Progenitor cell of endocrine pancreas (in vitro differentiated cells): Measurements from ENCODE around the gene GRIN2B. TPM values are rescaled to one million over a fixed set of nuclear protein-coding genes. Genes with fewer than 3 reads are reported as not detected.

Source experiments
- DNase-seq: peaks from one replicate; pipeline ENCODE4 v3.0.0; 2021; ENCODE audit warnings: low spot score; ENCODE audit not compliant: unreplicated experiment
- H3K27ac Mint-ChIP-seq: 2 replicates; pipeline ENCODE4 v1.8.0; 2021; ENCODE audit warnings: mild to moderate bottlenecking, moderate library complexity, mixed read lengths
- H3K27me3 Mint-ChIP-seq: 2 replicates; pipeline ENCODE4 v1.8.0; 2021; ENCODE audit warnings: mixed read lengths
- H3K36me3 Mint-ChIP-seq: 2 replicates; pipeline ENCODE4 v1.8.0; 2022; ENCODE audit warnings: mixed read lengths; ENCODE audit not compliant: insufficient read depth
- H3K4me1 Mint-ChIP-seq: 2 replicates; pipeline ENCODE4 v1.8.0; 2021; ENCODE audit warnings: low read depth, mixed read lengths
- H3K4me3 Mint-ChIP-seq: 2 replicates; pipeline ENCODE4 v1.8.0; 2021; ENCODE audit warnings: low read depth, mild to moderate bottlenecking, moderate library complexity, mixed read lengths
- H3K9me3 Mint-ChIP-seq: 2 replicates; pipeline ENCODE4 v1.8.0; 2021; ENCODE audit warnings: low read depth, mixed read lengths
- CTCF ChIP-seq: fragments of 200-600 bp; sonication (generic); IDR thresholded peaks from one replicate; pipeline ENCODE4 v1.5.0; 2021; ENCODE audit warnings: antibody characterized with exemption, mild to moderate bottlenecking; ENCODE audit not compliant: unreplicated experiment
- total RNA-seq: library from RNA; stranded (reverse); gene quantifications from 2 replicates; pipeline ENCODE4 v1.2.1, GENCODE V29; 2021

The GRIN2B gene
- total RNA-seq, 1 donor from 2014 or later, result not detected

GRCh38 chr12:13973996-13974395 lies 7.4 kb downstream of the GRIN2B start:
- Mint-ChIP-seq H3K4me1 (no peaks in the 10 kb centered on the region), H3K27ac (no peak overlapping the region), H3K9me3 (no peaks in the 10 kb centered on the region), H3K27me3 (peaks cover 75% of the 10 kb centered on the region), H3K4me3 (no peak overlapping the region), H3K36me3 (no peaks in the 10 kb centered on the region)
- no peak for DNase-seq
- TF ChIP-seq CTCF, result no peak

DNA sequence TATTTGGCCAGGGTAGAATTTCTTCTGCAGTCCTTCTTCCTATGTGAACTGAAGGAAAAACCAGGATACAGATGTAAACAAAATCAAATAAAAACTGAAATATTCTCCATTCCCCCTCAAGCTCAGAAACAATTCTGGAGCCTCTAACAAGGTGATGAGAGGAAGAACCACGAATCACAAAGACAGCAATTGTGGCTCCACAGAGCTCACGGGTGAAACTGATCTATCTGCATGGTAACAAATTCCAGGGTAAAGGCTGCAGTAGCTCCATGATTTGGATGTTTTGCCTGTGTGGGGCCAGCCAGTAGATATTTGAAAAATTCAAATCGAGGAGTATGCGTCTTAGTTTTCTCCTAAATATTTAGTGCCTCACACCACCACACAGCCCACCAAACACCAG lies 10.6 kb downstream of the GRIN2B start:
- no peak for TF ChIP-seq CTCF
- Mint-ChIP-seq H3K27ac (no peak overlapping the region), H3K4me3 (no peak overlapping the region), H3K27me3 (peaks cover 58% of the 10 kb centered on the region), H3K36me3 (no peaks in the 10 kb centered on the region), H3K4me1 (no peaks in the 10 kb centered on the region), H3K9me3 (no peaks in the 10 kb centered on the region)
- no peak for DNase-seq

GRCh38 chr12:13968281-13968680 lies 13.1 kb downstream of the GRIN2B start:
- Mint-ChIP-seq H3K4me1 (no peaks in the 10 kb centered on the region), H3K36me3 (no peaks in the 10 kb centered on the region), H3K27ac (no peak overlapping the region), H3K4me3 (no peak overlapping the region), H3K9me3 (no peaks in the 10 kb centered on the region), H3K27me3 (peaks cover 59% of the 10 kb centered on the region)
- no peak for DNase-seq
- no peak for TF ChIP-seq CTCF

DNA sequence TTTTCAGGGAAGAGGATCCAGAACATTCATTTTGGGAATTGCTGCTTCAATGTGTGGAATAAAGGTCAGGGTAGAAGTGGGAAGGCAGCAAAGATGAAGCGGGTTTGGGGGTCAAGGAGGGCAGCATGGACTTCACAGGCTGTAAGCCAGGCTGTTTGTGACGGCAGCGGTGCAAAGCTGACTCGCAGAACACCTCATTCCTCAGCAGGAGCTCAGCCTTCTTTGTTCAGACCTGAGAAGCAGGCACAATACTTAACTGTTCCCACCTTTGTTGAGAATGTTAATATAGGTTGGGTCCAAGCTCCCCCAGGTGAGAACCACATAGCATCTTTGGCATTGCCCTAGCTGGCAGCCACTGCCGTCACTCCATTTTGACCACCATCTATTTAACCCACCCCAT lies 16.7 kb downstream of the GRIN2B start:
- Mint-ChIP-seq H3K9me3 (no peaks in the 10 kb centered on the region), H3K4me3 (no peak overlapping the region), H3K36me3 (no peaks in the 10 kb centered on the region), H3K4me1 (no peaks in the 10 kb centered on the region), H3K27me3 (peaks cover 65% of the 10 kb centered on the region), H3K27ac (no peak overlapping the region)
- no peak for DNase-seq
- TF ChIP-seq CTCF, result no peak

DNA sequence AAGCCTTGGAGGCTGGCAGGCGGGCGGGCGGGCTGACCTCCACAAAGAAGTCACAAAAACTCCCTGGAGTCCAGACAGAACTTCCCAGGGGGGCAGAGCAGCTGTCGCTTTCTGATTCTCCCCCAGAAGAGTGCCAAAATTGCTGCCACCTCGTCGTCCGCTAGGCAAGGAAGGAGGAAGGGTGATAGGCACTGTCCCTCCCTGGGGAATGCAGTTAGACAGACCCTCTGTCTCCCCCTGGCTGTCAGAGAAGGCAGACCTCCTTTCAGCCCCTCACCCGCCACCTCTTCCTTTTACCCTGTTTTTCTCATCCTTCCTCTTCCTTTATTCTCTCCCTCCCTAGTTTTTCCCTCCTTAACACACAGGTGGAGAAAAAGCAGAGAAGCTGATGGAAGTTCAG lies 18.7 kb downstream of the GRIN2B start:
- DNase-seq, result no peak
- Mint-ChIP-seq H3K36me3 (no peaks in the 10 kb centered on the region), H3K4me3 (no peak overlapping the region), H3K9me3 (no peaks in the 10 kb centered on the region), H3K27ac (no peak overlapping the region), H3K27me3 (peaks cover 74% of the 10 kb centered on the region), H3K4me1 (no peaks in the 10 kb centered on the region)
- TF ChIP-seq CTCF, result peak; percentile 66
